HG02759 (cell line): ENCODE measurements around the gene SIK3.

Experiments
- ATAC-seq: cut with Tn5 transposase; IDR thresholded peaks from one replicate; pipeline ENCODE4 v1.9.1; 2021; ENCODE audit warnings: mild to moderate bottlenecking, moderate library complexity; ENCODE audit not compliant: unreplicated experiment

Gene SIK3

DNA sequence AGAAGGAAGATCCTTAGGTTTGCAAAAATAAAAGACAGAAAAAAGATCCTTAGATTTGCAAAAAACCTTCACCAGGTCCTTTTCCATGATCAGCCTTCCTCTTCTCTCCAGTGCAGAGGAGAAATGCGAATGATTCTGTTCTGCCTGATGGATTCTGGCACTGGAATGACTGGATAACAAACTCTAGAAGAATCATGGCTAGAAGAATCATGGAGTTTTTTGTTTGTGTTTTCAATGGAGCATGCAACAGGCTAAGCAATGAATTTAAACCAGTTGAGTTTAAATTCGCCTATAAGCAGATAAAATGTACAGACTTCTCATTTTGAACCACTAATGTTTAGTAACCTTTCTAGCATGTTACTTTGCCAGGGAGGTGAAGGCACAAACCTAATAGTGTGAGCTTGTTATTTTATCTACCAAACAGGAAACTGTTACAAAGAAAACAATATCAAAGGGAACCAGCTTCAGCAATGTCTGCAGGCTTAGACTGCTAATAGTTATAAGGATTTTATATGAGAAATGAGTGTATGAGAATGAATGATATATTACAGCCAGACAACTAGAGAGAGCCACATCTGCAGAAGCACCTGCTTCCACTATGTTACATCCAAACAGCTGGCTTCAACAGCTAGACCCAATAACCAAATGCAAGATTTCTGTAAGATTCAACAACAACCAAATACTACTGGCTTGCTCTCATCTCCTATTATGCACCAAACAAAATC lies 196.1 kb downstream of the SIK3 start:
- no peak for ATAC-seq

DNA sequence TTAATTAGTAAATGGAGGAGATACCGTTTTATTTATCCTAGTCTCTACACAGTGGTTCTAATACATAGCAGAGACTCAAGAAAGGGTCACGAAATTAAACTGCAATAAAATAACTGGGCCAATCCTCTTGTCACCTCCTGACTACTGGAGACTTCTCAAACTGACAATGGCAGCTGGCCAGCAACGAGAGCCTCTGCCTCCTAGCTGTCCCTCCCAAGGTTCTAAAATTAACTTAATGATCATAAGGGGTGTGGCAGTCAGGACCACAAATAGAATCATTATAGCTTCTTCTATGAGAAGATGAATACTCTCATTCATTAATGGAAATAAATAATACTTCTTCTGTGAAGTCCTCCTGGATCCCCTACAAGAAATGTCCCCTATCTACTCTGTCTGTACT lies 197.0 kb downstream of the SIK3 start:
- no peak for ATAC-seq

DNA sequence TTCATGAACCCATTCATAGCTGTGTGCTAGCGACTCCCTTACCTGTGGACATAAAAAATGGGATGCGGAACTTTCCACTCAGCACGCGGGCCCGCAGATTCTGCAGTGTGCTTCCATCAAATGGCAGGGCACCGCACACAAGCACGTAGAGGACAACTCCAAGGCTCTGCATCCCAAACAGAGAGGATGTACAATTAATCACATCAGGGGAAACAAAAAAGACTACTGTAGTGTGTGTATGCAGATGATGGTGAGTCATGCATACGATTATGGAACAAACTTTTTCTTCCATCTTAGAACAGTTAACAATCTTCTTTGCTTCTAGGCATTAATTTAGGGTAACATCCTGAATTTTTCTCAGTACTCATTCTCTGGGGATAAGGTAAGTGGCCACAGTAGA lies 202.0 kb downstream of the SIK3 start:
- ATAC-seq: no peak

DNA sequence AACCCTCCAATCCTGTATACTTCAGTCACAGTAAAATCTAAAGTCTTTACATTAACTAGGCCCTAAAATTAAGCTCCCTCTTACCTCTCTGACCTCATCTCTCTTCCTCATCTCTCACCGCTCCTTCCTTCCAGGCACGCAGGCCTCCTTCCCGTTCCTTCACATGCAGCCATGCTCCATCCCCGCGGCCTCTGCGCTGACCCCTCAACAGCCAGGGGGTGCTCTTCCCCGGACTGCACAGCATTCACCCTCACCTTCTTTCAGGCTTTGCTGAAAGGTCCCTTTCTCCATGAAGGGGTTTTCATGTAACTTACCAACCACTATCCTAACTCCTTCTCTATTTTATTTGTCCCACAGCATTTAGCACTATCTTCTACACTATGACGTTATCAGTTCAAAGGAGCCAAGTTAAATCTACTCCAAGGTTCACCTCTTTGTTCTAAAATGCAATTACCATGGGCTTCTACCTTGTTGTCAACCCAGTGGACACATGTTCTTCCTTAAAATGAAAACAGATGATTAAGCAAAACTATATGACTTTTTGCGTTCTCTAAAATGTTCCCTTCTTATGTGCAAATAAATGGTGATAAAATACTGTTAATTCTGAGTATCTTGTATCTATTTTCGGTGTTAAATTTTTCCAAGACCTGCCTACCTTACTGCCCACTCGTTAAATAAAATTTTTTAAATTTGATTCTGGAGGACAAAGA lies 203.0 kb downstream of the SIK3 start:
- no peak for ATAC-seq

DNA sequence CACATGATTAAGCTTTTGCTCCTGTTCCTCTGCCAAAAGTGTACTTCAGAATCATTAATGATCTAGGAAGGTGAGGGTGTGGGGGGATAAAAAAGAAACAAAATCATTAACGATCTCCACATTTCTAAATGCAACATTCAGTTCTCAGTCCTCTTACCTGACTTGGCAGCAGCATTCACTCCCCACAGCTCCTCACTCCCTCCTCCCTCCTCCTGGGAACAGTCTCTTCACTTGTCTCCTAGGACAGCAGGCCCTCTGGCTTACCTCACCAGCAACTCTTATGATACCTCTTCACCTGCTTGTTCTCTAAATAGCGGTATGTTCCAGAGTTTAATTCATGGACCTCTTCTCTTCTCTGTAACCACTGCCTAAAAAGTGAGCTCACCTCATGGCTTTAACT lies 204.3 kb downstream of the SIK3 start:
- no peak for ATAC-seq

DNA sequence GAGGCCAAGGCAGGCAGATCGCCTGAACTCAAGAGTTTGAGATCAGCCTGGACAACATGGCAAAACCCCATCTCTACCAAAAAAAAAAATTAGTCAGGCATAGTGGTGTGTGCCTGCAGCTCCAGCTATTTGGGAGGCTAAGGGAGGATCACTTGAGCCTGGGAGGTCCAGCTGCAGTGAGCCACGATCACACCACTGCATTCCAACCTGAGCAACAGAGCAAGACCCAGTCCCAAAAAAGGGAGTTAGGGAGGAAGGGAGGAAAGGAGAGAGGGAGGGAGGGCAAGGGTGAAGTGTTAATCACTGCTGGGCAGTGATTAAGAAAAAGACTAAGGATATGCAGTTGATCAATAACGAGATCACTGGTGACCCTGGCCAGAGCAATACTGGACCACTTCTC lies 204.8 kb downstream of the SIK3 start:
- ATAC-seq: no peak

DNA sequence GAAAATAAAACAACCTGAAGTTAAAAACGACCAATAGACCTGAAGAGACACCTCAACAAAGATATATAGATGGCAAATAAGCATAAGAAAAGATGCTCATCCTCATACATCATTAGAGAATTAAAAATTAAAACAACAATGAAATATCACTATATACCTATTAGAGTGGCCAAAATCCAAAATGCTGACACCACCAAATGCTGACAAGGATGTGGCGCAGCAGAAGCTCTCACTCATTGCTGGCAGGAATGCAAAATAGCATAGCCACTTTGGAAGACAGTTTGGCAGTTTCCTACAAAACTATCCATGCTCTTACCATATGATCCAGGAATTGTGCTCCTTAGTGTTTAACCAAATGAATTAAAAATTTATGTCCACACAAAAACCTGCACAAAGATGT lies 205.9 kb downstream of the SIK3 start:
- no peak for ATAC-seq

DNA sequence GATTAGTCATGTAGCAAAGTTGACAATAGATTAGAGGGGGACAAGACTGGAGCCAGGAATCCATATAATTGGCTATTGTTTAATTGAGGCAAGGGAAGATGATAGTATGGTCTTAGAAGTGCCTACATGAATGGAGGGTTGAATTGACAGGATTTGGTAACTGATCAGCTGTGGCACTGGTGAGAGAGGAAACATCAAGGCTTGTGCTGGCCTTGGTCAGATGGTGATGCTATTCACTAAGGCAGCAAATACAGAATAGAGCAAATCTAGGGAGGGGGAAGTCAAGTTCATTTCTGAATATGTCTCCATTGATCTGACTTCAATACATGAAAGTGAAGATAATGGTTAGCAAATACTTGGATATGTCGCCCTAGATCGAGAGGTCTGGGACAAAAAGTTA lies 206.5 kb downstream of the SIK3 start:
- ATAC-seq: no peak

DNA sequence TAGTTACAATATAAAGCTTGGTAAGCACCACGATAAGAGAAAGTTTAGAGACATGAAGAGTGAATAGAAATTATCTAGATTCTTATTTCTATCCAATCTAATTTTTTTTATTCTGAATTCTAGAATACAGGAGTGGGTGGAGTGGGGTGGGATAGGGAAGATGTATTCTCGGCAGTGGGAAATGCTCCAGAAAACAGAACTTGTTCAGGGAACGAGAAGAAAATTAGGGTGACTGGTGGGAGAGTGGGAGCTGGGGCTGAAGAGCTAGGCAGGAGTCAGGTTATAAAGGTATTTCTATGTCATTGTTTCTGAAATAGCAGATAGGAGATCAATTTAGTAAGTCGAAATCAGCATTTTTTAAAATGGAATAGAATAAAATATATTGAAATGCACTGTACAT lies 207.6 kb downstream of the SIK3 start:
- ATAC-seq: no peak

DNA sequence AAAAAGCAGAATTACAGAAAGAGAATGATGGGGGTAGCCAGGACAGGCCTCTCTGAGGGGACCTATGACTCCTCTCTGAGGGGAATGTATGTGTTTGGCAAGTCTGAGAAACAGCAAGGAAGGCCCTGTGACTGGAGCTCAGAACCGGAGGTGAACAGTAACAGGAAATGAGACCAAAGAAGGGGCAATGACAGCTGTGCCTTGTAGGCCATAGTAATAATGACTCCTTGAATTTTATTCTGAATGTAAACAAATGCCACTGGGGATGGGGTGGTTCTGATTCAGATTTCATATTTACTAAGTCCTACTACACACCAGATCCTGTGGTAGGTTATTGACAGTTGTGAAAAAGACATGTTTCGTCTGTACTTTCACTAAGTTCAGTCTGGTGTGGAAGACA lies 208.0 kb downstream of the SIK3 start:
- ATAC-seq: peak; percentile 84

DNA sequence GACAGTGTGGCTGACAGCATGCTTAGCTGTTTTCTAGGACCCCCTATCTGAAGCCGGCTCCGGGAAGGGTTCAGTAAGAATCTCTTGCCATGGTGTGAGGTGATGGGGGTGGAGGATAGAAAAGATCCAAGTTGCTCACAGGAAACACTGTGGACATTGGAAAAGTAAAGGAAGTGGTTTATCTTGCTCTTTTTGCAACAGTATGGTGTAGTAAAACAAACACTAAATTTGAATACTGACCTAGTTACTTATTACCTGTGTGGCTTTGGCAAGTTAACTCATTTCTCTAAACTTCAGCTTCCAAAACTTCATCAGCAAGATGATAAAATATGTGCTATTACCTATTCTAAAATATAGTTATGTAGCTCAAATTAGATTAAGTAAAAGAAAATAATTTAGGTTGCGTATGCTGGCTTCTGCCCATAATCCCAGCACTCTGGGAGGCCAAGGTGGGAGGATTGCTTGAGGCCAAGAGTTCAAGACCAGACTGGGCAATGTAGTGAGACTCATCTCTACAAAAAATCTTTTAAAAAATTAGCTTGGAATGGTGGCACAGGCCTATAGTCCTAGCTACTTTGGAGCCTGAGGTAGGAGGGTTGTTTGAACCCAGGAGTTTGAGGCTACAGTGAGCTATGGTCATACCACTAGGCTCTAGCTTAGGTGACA lies 209.2 kb downstream of the SIK3 start:
- ATAC-seq: peak; percentile 48

DNA sequence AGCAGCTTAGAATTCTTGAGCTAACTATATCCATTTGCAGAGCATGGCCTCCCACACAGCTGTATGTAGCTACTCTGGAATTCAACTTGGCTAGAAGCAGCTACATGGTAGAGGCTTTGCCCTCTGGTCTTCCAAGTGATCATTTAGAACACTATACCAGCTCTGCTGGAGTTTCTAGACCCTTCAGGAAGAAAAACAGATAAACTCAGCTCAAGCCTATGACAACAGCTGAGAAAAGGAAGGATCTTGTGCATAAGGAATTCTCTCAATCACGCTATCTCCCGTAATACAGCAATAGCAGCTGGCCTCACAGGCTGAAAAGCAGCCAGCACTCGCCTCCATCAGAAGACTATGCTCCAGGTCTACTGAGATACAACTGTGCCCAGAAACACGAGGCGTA lies 210.2 kb downstream of the SIK3 start:
- no peak for ATAC-seq

DNA sequence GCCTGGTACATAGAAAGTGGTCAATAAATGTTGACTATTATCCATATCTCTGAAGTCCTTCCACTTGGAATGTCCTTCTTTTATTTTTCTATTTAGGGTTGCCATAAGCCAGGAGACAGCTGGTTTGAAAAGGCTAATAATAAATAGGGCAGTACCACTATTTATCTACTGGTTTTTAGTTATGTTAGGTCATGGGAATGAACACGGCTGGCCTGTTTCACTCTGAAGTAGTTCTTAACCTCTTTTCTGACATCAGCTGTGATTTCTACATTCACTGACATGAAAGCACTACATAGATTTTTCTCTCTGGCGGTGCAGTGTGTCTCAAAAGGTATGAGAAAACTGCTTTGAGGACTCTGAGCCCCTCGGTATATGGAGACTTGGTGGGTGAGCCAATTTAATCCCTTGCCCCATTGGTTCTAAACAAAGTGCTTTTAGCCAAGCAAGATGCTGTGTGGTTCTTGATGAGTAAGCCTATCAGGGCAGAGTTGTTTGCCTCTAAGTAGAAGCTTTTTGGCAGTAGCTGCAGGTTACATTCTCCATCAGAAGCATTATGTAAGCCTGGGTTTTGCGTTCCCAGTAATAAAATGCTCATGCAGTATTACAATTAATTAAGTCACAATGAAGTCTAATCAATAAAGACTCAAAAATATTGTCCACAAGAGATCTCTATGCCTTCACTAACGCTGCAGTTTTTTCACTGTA lies 212.1 kb downstream of the SIK3 start:
- no peak for ATAC-seq

DNA sequence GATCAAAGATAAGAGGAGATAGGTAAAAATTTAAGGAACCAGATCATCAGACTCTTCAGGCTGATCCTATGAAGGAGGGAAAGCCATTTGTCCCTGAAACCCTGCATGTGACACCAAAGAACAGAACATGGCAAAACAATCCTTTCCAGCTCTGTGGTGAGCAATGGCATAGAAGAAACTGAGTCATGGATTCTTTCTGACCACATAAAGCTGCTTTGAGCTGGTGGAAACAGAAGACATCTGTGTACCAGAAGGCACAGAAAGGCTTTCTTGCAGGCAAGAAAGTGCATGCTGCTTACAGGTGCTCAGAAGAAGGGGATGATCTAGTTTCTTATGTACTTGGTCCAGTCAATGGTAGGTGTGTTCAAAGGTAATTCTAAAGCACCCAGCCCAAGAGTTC lies 215.8 kb downstream of the SIK3 start:
- no peak for ATAC-seq

DNA sequence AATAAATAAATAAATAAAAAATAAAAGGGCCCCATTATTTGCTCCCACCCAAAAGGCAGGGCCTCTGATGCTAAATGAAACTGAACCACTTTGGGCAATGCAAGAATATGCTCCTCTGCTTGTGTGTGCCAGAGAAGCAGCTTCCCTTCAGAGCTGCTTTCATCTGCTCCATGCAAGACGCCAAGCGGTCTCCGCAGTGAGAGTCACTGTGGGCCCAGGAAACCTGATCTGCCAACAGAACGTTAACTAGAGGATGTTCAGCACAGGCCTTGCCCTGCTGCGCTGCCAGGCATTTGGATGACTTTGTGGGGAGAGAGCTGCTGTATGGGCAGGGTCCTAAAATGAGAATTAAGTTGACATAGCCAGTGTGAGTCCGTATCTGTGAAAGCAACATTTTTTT lies 217.1 kb downstream of the SIK3 start:
- ATAC-seq: no peak

DNA sequence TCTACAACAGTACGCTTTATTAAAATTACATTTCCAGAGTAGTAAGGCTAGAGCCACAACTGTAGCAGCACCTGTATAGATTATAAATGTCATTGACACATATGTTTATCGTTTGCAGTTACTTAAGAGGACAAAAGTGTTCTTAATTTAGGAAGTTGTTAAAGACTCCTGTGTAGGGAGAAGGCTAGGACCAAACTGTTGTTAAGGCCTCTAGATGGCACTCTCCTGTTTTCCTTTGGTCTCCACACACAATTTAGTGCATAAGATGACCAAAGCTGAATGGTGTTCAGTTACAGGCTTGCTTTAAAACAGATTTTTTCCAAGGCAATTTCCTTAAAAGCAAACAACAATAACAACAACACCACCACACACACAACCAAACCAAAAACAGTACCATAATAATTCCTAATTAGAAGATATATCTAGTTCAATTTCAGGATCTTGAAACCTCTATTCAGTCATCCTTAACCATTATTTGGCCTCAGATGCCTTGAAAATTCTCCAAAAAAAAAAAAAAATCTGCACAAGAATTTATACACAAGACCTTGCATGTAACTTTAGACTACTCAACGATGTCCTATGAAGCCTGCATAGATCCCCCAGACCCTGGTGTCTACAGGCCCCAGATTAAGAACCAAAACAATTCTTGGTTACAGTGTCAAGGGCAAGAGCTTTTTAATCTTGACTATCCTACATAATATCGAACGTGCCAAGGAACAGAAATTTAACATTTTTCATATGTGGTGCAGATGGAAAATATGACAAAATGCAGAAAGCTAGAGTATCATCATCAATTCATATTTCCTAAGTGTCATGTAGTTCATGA lies 218.2 kb downstream of the SIK3 start:
- ATAC-seq: no peak

DNA sequence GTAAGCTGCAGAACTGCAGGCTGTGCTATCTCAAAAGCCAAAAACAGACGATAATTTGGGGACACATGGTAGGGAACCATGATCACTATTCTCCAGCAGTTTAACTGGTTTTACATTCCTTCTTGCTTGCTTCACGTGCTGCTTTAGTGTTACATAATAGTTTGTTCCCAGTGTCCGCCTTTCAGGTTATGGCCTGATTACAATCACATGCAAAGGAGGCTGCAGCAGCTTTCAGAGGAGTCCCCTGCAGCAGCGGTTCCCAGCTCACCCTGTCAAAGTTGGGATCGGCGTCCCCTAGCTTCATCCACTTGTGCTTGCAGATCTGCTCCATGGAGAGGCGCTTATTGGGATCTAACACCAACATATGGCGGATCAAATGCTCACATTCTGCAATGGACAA lies 221.6 kb downstream of the SIK3 start:
- ATAC-seq: no peak

DNA sequence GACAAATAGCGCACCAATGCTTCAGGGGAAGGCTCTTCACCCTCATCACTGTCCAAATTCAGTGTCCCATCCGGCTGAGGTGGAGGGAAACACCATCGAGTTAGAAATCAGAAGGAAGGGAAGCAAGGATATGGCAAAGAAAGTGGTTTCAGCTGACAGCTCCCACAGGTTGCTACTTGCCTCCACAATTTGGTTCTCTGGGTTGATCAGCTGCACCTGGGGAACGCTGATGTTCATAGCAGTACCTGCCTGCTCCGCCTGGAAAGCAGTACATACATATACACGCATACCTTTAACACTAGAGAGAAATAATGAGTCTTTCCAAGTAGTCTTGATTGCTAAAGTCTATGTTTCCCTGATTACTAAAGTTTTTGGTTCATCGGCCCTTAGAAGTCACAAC lies 223.0 kb downstream of the SIK3 start:
- no peak for ATAC-seq

DNA sequence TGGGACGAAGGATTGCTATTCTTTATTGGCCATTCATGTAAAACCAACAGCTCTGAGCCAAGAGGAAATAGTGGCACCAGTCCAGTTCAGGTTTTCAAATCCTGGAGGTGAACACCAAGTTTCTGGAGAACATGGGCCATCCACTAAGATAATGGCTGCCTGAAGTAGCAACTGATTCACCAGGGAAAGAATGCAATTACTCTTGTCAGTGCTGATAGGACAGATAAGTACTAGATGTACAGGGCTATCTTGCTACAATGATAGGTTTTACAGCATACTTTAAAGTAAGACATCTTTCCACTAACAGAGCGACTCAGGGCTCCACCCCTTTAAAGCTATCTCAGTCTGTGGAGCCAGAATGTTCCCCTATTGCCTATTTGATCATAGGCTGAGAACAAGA lies 224.0 kb downstream of the SIK3 start:
- ATAC-seq: no peak

DNA sequence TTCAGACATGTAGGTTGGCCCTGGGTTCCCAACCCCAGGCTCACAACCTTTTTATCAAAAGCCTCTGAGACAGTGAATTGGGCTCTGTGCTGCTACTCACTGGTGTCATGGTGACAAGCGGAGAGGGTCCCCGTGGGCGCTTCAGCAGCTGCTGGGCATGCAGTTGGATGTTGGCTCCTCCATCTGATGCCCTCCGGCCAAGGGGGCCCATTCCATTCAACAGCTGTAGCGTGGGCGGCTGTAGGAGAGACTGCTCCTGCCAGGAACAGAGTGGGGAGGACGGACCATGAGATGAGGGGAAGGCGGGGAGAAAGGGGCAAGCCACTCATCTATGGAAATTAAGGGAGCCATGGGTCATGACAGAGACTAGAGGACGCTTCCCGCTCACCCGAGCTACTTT lies 224.8 kb downstream of the SIK3 start:
- ATAC-seq: no peak

DNA sequence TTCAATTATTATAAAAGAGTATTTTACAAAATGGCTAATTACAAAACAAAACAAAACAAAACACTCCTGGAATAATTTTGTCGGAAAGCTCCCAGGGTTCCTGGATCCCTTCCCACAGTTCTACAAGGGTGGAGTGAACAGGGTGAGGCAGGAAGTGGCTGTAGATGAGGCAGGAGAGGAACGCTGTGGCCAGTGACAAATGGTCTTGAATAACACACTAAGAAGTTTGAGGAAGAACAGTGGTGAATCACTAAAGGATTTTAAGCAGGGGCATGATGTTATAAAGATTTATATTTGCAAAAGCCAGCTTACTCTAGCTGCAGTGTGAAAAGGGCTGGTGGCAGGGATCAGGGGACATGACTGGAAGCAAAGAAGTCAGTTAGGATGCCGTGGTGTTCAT lies 227.0 kb downstream of the SIK3 start:
- no peak for ATAC-seq
